ENCODE measurements around the gene SEMA7A.
"Not testable (repeated sequence)": the region's sequence is repeated elsewhere in the genome, so short reads cannot be mapped to it uniquely, and the experiment has no call there.

The SEMA7A gene, protein sequence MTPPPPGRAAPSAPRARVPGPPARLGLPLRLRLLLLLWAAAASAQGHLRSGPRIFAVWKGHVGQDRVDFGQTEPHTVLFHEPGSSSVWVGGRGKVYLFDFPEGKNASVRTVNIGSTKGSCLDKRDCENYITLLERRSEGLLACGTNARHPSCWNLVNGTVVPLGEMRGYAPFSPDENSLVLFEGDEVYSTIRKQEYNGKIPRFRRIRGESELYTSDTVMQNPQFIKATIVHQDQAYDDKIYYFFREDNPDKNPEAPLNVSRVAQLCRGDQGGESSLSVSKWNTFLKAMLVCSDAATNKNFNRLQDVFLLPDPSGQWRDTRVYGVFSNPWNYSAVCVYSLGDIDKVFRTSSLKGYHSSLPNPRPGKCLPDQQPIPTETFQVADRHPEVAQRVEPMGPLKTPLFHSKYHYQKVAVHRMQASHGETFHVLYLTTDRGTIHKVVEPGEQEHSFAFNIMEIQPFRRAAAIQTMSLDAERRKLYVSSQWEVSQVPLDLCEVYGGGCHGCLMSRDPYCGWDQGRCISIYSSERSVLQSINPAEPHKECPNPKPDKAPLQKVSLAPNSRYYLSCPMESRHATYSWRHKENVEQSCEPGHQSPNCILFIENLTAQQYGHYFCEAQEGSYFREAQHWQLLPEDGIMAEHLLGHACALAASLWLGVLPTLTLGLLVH

DNA sequence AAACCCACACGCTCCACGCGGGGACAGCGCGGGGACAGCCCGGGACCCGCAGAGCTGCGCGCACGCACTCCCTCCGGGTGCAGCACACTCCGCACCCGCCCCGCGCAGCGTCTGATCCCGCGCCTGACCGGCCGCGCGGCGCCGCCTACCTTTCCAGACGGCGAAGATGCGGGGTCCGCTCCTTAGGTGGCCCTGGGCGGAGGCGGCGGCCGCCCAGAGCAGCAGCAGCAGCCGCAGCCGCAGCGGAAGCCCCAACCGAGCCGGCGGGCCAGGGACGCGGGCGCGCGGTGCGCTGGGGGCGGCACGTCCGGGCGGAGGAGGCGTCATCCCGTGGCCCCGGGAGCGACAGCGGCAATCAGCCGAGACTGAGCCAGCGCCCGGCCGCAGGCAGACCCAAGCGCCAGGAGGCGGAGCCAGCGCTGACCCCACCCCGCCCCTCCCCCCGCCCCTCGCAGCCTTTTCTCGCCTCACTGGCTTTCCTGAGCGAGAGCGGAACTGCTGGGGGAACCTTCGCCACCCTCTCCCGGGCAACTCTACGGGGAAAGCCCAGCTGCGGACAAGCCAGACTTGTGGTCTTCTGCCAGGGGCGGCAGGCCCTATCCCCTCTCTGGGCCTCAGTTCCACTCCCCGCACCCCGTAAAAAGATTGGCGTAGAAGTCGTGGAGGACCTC, at the start of gene SEMA7A:
SEMA7A (minus strand) TSS at position 367 of the 671 bp plus-strand sequence; CDS start at position 327, 40 bp downstream.
- peak within 1 kb of the TSS; percentile 60 for H3K27ac ChIP-seq
- no peak for TF ChIP-seq ZFX (IDR thresholded peaks at IDR 0.05)
- TF ChIP-seq, protein P1, sequence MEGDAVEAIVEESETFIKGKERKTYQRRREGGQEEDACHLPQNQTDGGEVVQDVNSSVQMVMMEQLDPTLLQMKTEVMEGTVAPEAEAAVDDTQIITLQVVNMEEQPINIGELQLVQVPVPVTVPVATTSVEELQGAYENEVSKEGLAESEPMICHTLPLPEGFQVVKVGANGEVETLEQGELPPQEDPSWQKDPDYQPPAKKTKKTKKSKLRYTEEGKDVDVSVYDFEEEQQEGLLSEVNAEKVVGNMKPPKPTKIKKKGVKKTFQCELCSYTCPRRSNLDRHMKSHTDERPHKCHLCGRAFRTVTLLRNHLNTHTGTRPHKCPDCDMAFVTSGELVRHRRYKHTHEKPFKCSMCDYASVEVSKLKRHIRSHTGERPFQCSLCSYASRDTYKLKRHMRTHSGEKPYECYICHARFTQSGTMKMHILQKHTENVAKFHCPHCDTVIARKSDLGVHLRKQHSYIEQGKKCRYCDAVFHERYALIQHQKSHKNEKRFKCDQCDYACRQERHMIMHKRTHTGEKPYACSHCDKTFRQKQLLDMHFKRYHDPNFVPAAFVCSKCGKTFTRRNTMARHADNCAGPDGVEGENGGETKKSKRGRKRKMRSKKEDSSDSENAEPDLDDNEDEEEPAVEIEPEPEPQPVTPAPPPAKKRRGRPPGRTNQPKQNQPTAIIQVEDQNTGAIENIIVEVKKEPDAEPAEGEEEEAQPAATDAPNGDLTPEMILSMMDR (conservative IDR thresholded peaks at IDR 0.05): no peak

DNA sequence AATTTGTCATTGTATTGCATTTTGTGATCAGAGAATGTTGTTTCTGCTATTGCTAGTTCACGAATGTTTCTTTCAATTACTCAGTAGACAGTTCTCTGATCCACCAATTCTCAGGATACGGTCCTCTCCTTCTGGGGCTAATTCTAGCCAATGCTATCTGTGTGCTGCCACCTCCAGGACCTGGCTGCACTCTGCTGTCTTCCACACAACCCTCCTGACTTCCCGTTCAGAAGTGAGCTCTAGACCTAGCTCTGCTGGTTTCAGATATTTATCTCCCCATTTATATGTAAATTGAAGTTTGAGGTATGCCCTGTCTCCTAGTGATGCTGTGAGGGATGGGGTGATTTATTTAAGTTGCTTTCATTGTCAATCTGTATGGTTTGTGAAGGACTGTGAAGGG, 48.9 kb upstream of the SEMA7A start:
- H3K27ac ChIP-seq: no peak overlapping the region
- no peak for TF ChIP-seq ZFX (IDR thresholded peaks at IDR 0.05)
- TF ChIP-seq, protein P1 (conservative IDR thresholded peaks at IDR 0.05): no peak; the same call in 1 of the 2 replicates

DNA sequence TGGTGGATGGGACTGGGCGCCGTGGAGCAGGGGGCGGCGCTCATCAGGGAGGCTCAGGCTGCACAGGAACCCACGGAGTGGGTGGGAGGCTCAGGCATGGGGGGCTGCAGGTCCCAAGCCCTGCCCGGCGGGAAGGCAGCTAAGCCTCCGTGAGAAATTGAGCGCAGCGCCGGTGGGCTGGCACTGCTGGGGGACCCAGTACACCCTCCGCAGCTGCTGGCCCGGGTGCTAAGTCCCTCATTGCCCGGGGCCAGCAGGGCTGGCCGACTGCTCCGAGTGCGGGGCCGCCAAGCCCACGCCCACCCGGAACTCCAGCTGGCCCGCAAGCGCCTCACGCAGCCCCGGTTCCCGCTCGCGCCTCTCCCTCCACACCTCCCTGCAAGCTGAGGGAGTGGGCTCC, 46.6 kb upstream of the SEMA7A start:
- H3K27ac ChIP-seq: not testable (repeated sequence)

DNA sequence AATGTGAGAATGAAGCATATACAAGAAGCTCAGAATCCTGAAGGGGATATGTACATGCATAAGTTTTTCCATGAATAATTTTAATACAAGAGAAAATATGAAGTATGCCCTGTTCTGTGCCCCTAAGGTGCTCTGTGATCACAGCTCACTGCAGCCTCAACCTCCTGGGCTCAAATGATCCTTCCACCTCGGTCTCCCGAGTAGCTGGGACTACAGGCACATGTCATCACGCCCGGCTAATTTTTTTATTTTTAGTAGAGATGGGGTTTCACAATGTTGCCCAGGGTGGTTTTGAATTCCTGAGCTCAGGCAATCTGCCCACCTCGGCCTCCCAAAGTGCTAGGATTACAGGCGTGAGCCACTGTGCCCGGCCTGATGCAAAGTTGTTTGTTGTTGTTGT, 37.9 kb upstream of the SEMA7A start:
- not testable (repeated sequence) for H3K27ac ChIP-seq

DNA sequence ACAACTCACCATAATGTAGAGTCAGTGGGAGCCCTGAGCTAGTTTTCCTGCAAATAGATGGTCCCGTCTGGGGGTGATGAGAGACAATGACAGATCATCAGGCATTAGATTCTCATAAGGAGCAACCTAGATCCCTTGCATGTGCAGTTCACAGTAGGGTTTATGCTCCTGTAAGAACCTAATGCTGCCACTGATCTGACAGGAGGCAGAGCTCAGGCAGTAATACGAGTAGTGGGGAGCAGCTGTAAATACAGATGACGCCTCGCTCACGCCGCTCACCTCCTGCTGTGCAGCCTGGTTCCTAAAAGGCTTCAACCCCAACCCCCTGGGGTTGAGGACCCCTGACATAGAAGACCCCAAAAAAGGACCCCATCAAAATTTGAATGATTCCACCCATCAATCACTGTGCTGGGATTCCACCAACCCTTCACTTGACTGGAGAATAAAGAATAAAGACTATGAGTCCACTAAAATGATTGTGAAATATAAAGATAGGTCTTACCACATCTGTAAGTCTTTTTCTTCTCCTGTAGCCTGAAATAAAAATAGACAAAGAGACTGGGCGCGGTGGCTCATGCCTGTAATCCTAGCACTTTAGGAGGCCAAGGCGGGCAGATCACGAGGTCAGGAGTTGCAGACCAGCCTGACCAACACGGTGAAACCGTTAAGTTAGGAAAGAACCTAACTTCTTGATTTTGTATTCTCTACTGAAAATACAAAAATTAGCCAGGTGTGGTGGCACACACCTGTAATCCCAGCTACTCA, 37.1 kb upstream of the SEMA7A start:
- TF ChIP-seq, protein P1 (conservative IDR thresholded peaks at IDR 0.05): no peak
- TF ChIP-seq ZFX (IDR thresholded peaks at IDR 0.05): no peak
- no peak overlapping the region for H3K27ac ChIP-seq

DNA sequence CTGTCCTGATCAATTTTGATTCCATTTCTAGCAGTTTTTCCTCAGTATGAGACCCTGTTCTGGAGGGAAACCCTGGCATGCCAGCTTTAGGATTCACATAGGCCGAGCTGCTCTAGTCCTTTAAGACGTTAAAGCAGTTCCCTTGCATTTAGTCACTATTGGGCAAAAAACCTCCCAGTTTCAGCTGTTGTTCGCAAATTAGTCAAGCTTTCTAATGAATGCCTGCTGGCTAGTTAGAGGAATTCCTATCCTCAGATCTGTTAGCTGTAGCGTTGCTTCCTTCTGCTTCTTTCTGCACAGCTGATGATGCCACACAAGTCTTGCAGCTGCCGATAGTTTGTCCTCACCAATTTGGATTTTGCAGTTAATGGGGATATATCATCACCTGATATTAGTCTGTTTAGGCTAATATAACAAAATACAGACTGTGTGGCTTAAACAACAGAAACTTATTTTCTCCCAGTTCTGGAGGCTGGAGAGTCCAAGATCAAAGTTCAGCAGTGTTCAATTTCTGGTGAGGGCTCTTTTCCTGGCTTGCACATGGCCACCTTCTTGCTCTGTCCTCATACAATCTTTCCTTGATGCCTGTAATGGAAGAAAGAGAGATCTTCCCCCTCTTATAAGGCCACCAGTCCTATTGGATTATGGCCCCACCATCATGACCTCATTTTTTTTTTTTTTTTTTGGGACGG, 34.7 kb upstream of the SEMA7A start:
- TF ChIP-seq, protein P1 (conservative IDR thresholded peaks at IDR 0.05): no peak
- no peak for TF ChIP-seq ZFX (IDR thresholded peaks at IDR 0.05)
- H3K27ac ChIP-seq: no peak overlapping the region

DNA sequence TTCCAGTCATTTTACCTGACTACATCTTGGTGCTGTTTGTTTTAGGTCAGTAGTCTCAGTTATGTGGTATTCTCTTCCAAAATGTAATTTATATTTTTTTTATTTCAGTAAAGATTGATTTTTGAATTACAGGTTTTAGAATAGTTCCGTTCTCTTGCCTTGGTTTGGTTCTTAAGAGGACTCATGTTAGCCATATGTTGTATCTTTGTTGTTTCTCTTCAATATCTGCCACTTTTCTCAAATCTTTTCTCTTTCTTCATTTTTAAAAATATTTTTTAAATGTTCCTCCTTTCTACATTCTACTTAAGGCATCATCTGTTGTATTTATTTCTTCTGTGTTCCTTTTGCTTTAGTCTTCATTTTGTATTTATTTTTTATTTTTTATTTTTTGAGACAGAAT, 32.8 kb upstream of the SEMA7A start:
- TF ChIP-seq, protein P1 (conservative IDR thresholded peaks at IDR 0.05): no peak
- no peak for TF ChIP-seq ZFX (IDR thresholded peaks at IDR 0.05)
- no peak overlapping the region for H3K27ac ChIP-seq

Measured in C4-2B (cell line).